PC-3 (cell line): ENCODE measurements around the gene UMAD1. TPM values are rescaled to one million over a fixed set of nuclear protein-coding genes. Genes with fewer than 3 reads are reported as not detected.

Experiments used
- ATAC-seq: fragments of 200-7000 bp; cut with Tn5 transposase; 2 replicates; pipeline ENCODE4 v1.9.1; 2020; ENCODE audit warnings: mild to moderate bottlenecking, moderate library complexity
- BruUV-seq: library from RNA; stranded (reverse); fragments of 400-500 nt; replicated peaks from 2 replicates; lab custom pipeline; 2021; lab: Mats Ljungman, UMichigan
- CTCF ChIA-PET: fragments of 300-600 bp; sonication (Branson Sonifier 250); formaldehyde crosslinking; loops from one replicate; lab custom pipeline; 2022; ENCODE audit warnings: antibody characterized with exemption; lab: Charles Lee
- POLR2A ChIA-PET: fragments of 300-600 bp; sonication (Branson Sonifier 250); formaldehyde crosslinking; loops from one replicate; lab custom pipeline; 2022; ENCODE audit warnings: antibody characterized with exemption; ENCODE audit not compliant: unreplicated experiment; lab: Charles Lee
- DNase-seq: peaks from one replicate; pipeline ENCODE4 v3.0.0-alpha.2; 2015
- H2AFZ ChIP-seq: fragments of 300-600 bp; sonication (generic); 2 replicates; pipeline ENCODE4 v1.6.0; 2016; ENCODE audit warnings: antibody characterized with exemption, low read length
- H3F3A ChIP-seq: fragments of 300-600 bp; sonication (generic); one replicate; pipeline ENCODE4 v1.6.0; 2017; ENCODE audit warnings: antibody characterized with exemption, low read length, control low read depth, mild to moderate bottlenecking; ENCODE audit not compliant: unreplicated experiment
- H3K27ac ChIP-seq: fragments of 300-600 bp; sonication (generic); 2 replicates; pipeline ENCODE4 v1.5.1; 2016; ENCODE audit warnings: mild to moderate bottlenecking, low read length
- H3K27me3 ChIP-seq: fragments of 300-600 bp; sonication (generic); 2 replicates; pipeline ENCODE4 v1.6.1; 2016; ENCODE audit warnings: low read length, mixed read lengths
- H3K36me3 ChIP-seq: fragments of 300-600 bp; sonication (generic); 2 replicates; pipeline ENCODE4 v1.6.1; 2016; ENCODE audit warnings: low read depth, mixed run types, low read length, mixed read lengths
- H3K4me1 ChIP-seq: fragments of 300-600 bp; sonication (generic); 2 replicates; pipeline ENCODE4 v1.5.1; 2016; ENCODE audit warnings: low read length; ENCODE audit not compliant: insufficient read depth
- H3K4me2 ChIP-seq: fragments of 300-600 bp; sonication (generic); 2 replicates; pipeline ENCODE4 v1.6.0; 2016; ENCODE audit warnings: low read length
- H3K4me3 ChIP-seq: fragments of 300-600 bp; sonication (generic); 2 replicates; pipeline ENCODE4 v1.5.1; 2016; ENCODE audit warnings: mild to moderate bottlenecking, low read length, mixed read lengths
- H3K79me2 ChIP-seq: fragments of 300-600 bp; sonication (generic); 2 replicates; pipeline ENCODE4 v1.6.1; 2017; ENCODE audit warnings: low read length, mixed read lengths
- H3K9ac ChIP-seq: fragments of 300-600 bp; sonication (generic); 2 replicates; pipeline ENCODE4 v1.6.0; 2016; ENCODE audit warnings: mild to moderate bottlenecking, low read length
- H3K9me2 ChIP-seq: fragments of 300-600 bp; sonication (generic); replicated peaks from 2 replicates; pipeline ENCODE4 v1.6.1; 2016; ENCODE audit warnings: mixed run types, low read length, mixed read lengths
- H3K9me3 ChIP-seq: fragments of 300-600 bp; sonication (generic); 2 replicates; pipeline ENCODE4 v1.6.1; 2016; ENCODE audit warnings: low read length, mixed read lengths
- H4K20me1 ChIP-seq: fragments of 300-600 bp; sonication (generic); 2 replicates; pipeline ENCODE4 v1.6.1; 2016; ENCODE audit warnings: low read length, mixed read lengths
- CTCF ChIP-seq: fragments of 300-600 bp; sonication (generic); conservative IDR thresholded peaks from 2 replicates; pipeline ENCODE4 v1.5.1; 2017; ENCODE audit warnings: antibody characterized with exemption, low read depth, mild to moderate bottlenecking, low read length
- EZH2 ChIP-seq: fragments of 300-600 bp; sonication (generic); IDR thresholded peaks from one replicate; pipeline ENCODE4 v1.6.1; 2017; ENCODE audit warnings: antibody characterized with exemption, mild to moderate bottlenecking, low read length; ENCODE audit not compliant: unreplicated experiment
- EZH2phosphoT487 ChIP-seq: fragments of 300-600 bp; sonication (generic); IDR thresholded peaks from 2 replicates; pipeline ENCODE4 v1.6.1; 2018; ENCODE audit warnings: mild to moderate bottlenecking, antibody characterized with exemption, low read length, borderline replicate concordance
- intact Hi-C: fragments of 100-400 bp; cut with micrococcal nuclease; formaldehyde crosslinking; loops from 2 replicates; pipeline ENCODE4 v1.9.0; 2023
- total RNA-seq: library from RNA; depleted of rRNA; stranded (reverse); fragments of >200 nt; gene quantifications from 2 replicates; pipeline ENCODE4 v1.2.3, GENCODE V29; 2014

UMAD1 gene
- total RNA-seq, 1 experiment from 2014 or later: 8.9 TPM

DNA sequence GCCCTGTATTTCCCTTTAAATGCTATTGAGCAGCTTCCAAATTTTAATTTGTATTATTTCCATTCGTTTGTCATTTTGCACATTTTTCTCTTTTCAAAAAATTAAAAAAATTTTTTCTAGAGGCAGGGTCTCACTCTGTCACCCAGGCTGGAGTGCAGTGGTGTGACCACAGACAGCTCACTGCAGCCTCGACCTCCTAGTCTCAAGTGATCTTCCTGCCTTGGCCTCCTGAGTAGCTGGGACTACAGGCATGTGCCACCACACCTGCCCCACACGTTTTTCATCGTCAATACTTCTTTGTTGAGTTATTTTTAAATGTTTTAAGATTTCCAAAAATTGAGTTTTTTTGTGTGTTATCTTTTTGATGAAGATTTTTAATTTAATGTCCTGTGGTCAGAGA is 73.2 kb downstream of the UMAD1 start:
- no peak for DNase-seq
- H3K27me3 ChIP-seq: no peaks in the 10 kb centered on the region
- no peak overlapping the region for H3K9ac ChIP-seq
- no peak for ATAC-seq
- no peak overlapping the region for H3K4me3 ChIP-seq
- H2AFZ ChIP-seq: no peak overlapping the region
- intact Hi-C loops: no loop called here
- no peaks in the 10 kb centered on the region for H3K36me3 ChIP-seq
- H3K79me2 ChIP-seq: no peaks in the 10 kb centered on the region
- ChIA-PET CTCF (no interaction called here), POLR2A (interaction anchor here (0.7 kb wide), 1 partner anchor 12 kb away, joined by 3 read pairs; no protein-coding TSS in a partner anchor)
- H3K4me1 ChIP-seq: peaks cover 3% of the 10 kb centered on the region
- no peaks in the 10 kb centered on the region for H3K9me3 ChIP-seq
- BruUV-seq: no TSS peak
- H3F3A ChIP-seq: no peaks in the 10 kb centered on the region
- no peak overlapping the region for H3K4me2 ChIP-seq
- TF ChIP-seq EZH2phosphoT487 (no peak), CTCF (no peak)
- no peaks in the 10 kb centered on the region for H4K20me1 ChIP-seq
- no peak overlapping the region for H3K27ac ChIP-seq
- no peaks in the 10 kb centered on the region for H3K9me2 ChIP-seq

- Histone ChIP-seq H3K4me1 (peaks cover 16% of the 10 kb centered on the region), H3K27me3 (no peaks in the 10 kb centered on the region), H3K27ac (no peak within 1 kb of the TSS), H3K9ac (no peak within 1 kb of the TSS), H3K4me2 (peak within 1 kb of the TSS; percentile 63), H3K36me3 (no peaks in the 10 kb centered on the region), H3K9me2 (no peaks in the 10 kb centered on the region), H4K20me1 (no peaks in the 10 kb centered on the region), H3K79me2 (no peaks in the 10 kb centered on the region), H3F3A (no peaks in the 10 kb centered on the region), H3K9me3 (no peaks in the 10 kb centered on the region), H2AFZ (peak within 1 kb of the TSS; percentile 6), H3K4me3 (0 out of 2 replicates have a peak within 1 kb of the TSS, but pooled peaks have one; percentile 13)
- DNase-seq (no peak), ATAC-seq (peak; percentile 49)
- ChIA-PET CTCF (interaction anchor here (1.6 kb wide), 1 partner anchor 37 kb away, joined by 6 read pairs; no protein-coding TSS in a partner anchor), POLR2A (interaction anchor here (0.6 to 1.2 kb wide), 2 partner anchors 25 to 448 kb away, joined by 3 to 5 read pairs; no protein-coding TSS in a partner anchor)
- intact Hi-C loops: loop anchor here (2.0 kb wide), 1 partner anchor 14 kb away; no protein-coding TSS in a partner anchor
- BruUV-seq: no TSS peak
- TF ChIP-seq CTCF: no peak
- no peak for TF ChIP-seq EZH2
- no peak for TF ChIP-seq EZH2phosphoT487
These were observed 77.9 kb downstream of the UMAD1 start, which contains the start of gene RPA3 for GRCh38 chr7:7718492-7718891. RPA3 (minus strand) TSS chr7:7718607; CDS start chr7:7640418, 78,189 bp downstream.

DNA sequence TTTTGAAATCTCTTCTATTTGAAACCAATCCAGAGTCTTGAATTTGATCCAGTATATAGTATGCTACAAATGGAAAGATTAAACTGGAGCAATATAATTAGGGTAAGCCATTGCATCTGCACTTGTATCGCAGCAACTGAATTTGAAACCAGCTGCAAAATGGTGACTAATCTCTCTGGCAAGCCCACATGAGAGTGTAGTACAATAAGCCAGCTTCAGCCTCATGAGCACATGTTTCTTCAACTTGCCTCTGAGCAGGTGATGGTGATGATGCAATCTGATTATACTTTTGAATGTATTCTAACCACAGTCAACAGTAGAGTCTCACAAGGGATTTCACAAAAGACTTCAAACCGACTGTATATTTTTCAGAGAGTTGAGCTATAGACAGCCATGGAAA is 78.7 kb downstream of the UMAD1 start:
- H3K9ac ChIP-seq: no peak overlapping the region
- no peaks in the 10 kb centered on the region for H4K20me1 ChIP-seq
- ChIA-PET CTCF (interaction anchor here (1.6 kb wide), 1 partner anchor 38 kb away, joined by 6 read pairs; no protein-coding TSS in a partner anchor), POLR2A (interaction anchor here (0.6 to 1.2 kb wide), 2 partner anchors 26 to 597 kb away, joined by 3 to 4 read pairs; no protein-coding TSS in a partner anchor)
- H2AFZ ChIP-seq: peak overlapping the region; percentile 6
- H3K9me2 ChIP-seq: no peaks in the 10 kb centered on the region
- peaks cover 16% of the 10 kb centered on the region for H3K4me1 ChIP-seq
- H3K27me3 ChIP-seq: no peaks in the 10 kb centered on the region
- no peaks in the 10 kb centered on the region for H3K9me3 ChIP-seq
- BruUV-seq: no TSS peak
- TF ChIP-seq CTCF (no peak), EZH2 (no peak), EZH2phosphoT487 (no peak)
- no peak overlapping the region for H3K27ac ChIP-seq
- DNase-seq: peak; percentile 77
- 0 out of 2 replicates have a peak overlapping the region, but pooled peaks have one; percentile 13 for H3K4me3 ChIP-seq
- no peaks in the 10 kb centered on the region for H3K79me2 ChIP-seq
- peak overlapping the region; percentile 63 for H3K4me2 ChIP-seq
- no peaks in the 10 kb centered on the region for H3K36me3 ChIP-seq
- no peaks in the 10 kb centered on the region for H3F3A ChIP-seq
- ATAC-seq: peak; percentile 97
- intact Hi-C loops: loop anchor here (2.0 kb wide), 1 partner anchor 14 kb away; no protein-coding TSS in a partner anchor
